Right renal pelvis (tissue), 4 donors: ENCODE measurements around the gene DHX15. TPM values are rescaled to one million over a fixed set of nuclear protein-coding genes. Genes with fewer than 3 reads are reported as not detected.
"Not testable (repeated sequence)": the region's sequence is repeated elsewhere in the genome, so short reads cannot be mapped to it uniquely, and the experiment has no call there.

Source experiments
- DNase-seq, 4 donors: peaks; one replicate each; pipeline ENCODE4 v3.0.0-alpha.2; 2013; ENCODE audit warnings: low read depth in 4 of 4, low spot score in 3 of 4, missing footprints in 1 of 4
- polyA plus RNA-seq, 4 donors: library from polyadenylated mRNA; unstranded; fragments of 120-200 nt; gene quantifications; one replicate each; pipeline ENCODE4 v1.2.1, GENCODE V29; 2013; ENCODE audit not compliant: insufficient read length in 4 of 4

DHX15 gene
- polyA plus RNA-seq, 4 donors, result 224 to 253 (median 249) TPM

- DNase-seq, result no peak
Observed at GRCh38 chr4:24550441-24551175, 33.7 kb downstream of the DHX15 start.

- no peak for DNase-seq
Observed at GRCh38 chr4:24547979-24548378, 36.4 kb downstream of the DHX15 start.

GRCh38 chr4:24544208-24544988, 40.0 kb downstream of the DHX15 start:
- no peak for DNase-seq

- DNase-seq, result no peak
Observed at GRCh38 chr4:24537025-24537424, 47.3 kb downstream of the DHX15 start.

- DNase-seq, result no peak
Observed at GRCh38 chr4:24535399-24535798, 49.0 kb downstream of the DHX15 start.

GRCh38 chr4:24533364-24533763, 51.0 kb downstream of the DHX15 start:
- no peak for DNase-seq

GRCh38 chr4:24529555-24529954, 54.8 kb downstream of the DHX15 start:
- no peak for DNase-seq

GRCh38 chr4:24527371-24527770, 57.0 kb downstream of the DHX15 start:
- DNase-seq, result no peak

GRCh38 chr4:24521544-24521943, 62.8 kb downstream of the DHX15 start:
- no peak for DNase-seq

GRCh38 chr4:24519649-24520048, 64.7 kb downstream of the DHX15 start:
- no peak for DNase-seq

GRCh38 chr4:24517676-24518075, 66.7 kb downstream of the DHX15 start:
- no peak for DNase-seq

- DNase-seq, result no peak
Observed at GRCh38 chr4:24516926-24517325, 67.4 kb downstream of the DHX15 start.

GRCh38 chr4:24515698-24516097, 68.7 kb downstream of the DHX15 start:
- no peak for DNase-seq

- DNase-seq, result no peak
Observed at GRCh38 chr4:24514808-24515207, 69.5 kb downstream of the DHX15 start.

GRCh38 chr4:24513718-24514117, 70.6 kb downstream of the DHX15 start:
- DNase-seq, result no peak

- DNase-seq, result no peak
Observed at GRCh38 chr4:24511371-24512063, 72.8 kb downstream of the DHX15 start.

GRCh38 chr4:24510091-24510490, 74.3 kb downstream of the DHX15 start:
- no peak for DNase-seq

- DNase-seq, result no peak
Observed at GRCh38 chr4:24508541-24508940, 75.8 kb downstream of the DHX15 start.

- DNase-seq, result no peak
Observed at GRCh38 chr4:24507439-24507838, 76.9 kb downstream of the DHX15 start.

- not testable (repeated sequence) for DNase-seq
Observed at GRCh38 chr4:24503090-24503489, 81.3 kb downstream of the DHX15 start.

- no peak for DNase-seq
Observed at GRCh38 chr4:24497221-24497620, 87.1 kb downstream of the DHX15 start.
